Astrocyte of the cerebellum (primary cell): ENCODE results near the gene OPRD1.
A peak's percentile ranks its signal among the peaks of the same experiment; 100 is the strongest.
"Not testable (repeated sequence)": the region's sequence is repeated elsewhere in the genome, so short reads cannot be mapped to it uniquely, and the experiment has no call there.

Source experiments
- DNase-seq: peaks from one replicate; pipeline ENCODE4 v3.0.0-alpha.2; 2011; ENCODE audit warnings: low read depth
- H3K4me3 ChIP-seq: 2 replicates; pipeline ENCODE4 v1.5.1; 2011; ENCODE audit warnings: mild to moderate bottlenecking, low read depth, low read length, moderate library complexity
- CTCF ChIP-seq: IDR thresholded peaks from 2 replicates; pipeline ENCODE4 v1.5.1; 2012; ENCODE audit warnings: low read length, low read depth, moderate library complexity, mild to moderate bottlenecking; ENCODE audit errors: missing control alignments
- in situ Hi-C: cut with HindIII; loops from 2 replicates; pipeline ENCODE4 v1.10.0; 2017; ENCODE audit warnings: low sequenced_read_pairs

Gene OPRD1

GRCh38 chr1:28845786-28846543 is 34.0 kb downstream of the OPRD1 start:
- peak; percentile 17 for TF ChIP-seq CTCF
- in situ Hi-C loops, result no loop called here
- no peak for DNase-seq
- H3K4me3 ChIP-seq, result no peak overlapping the region

- DNase-seq, in situ Hi-C loops, H3K4me3 ChIP-seq: not testable (repeated sequence)
Measured at GRCh38 chr1:28847207-28847606, 35.2 kb downstream of the OPRD1 start.

GRCh38 chr1:28848416-28848815 is 36.4 kb downstream of the OPRD1 start:
- H3K4me3 ChIP-seq, result no peak overlapping the region
- no peak for DNase-seq
- in situ Hi-C loops, result no loop called here
- TF ChIP-seq CTCF, result no peak

- in situ Hi-C loops, result no loop called here
- no peak for DNase-seq
- H3K4me3 ChIP-seq, result no peak overlapping the region
- no peak for TF ChIP-seq CTCF
Measured at GRCh38 chr1:28853093-28853742, 41.2 kb downstream of the OPRD1 start.

GRCh38 chr1:28854406-28854805 is 42.4 kb downstream of the OPRD1 start:
- in situ Hi-C loops, DNase-seq, H3K4me3 ChIP-seq: not testable (repeated sequence)

GRCh38 chr1:28855046-28855445 is 43.1 kb downstream of the OPRD1 start:
- H3K4me3 ChIP-seq, result no peak overlapping the region
- DNase-seq, result no peak
- in situ Hi-C loops, result no loop called here
- TF ChIP-seq CTCF, result no peak

- no peak for DNase-seq
- in situ Hi-C loops, result no loop called here
- no peak overlapping the region for H3K4me3 ChIP-seq
- no peak for TF ChIP-seq CTCF
Measured at GRCh38 chr1:28855469-28855951, 43.5 kb downstream of the OPRD1 start.
